GM18907 (cell line): ENCODE results near the gene JTB.

Experiments used
- ATAC-seq: cut with Tn5 transposase; IDR thresholded peaks from one replicate; pipeline ENCODE4 v1.9.1; 2021; ENCODE audit warnings: mild to moderate bottlenecking, moderate library complexity; ENCODE audit not compliant: unreplicated experiment

JTB gene

GRCh38 chr1:153956997-153957715 lies 20.3 kb downstream of the JTB start:
- ATAC-seq, result no peak

GRCh38 chr1:153954826-153955225 lies 22.6 kb downstream of the JTB start:
- no peak for ATAC-seq

GRCh38 chr1:153953859-153954365 lies 23.6 kb downstream of the JTB start:
- ATAC-seq, result no peak

DNA sequence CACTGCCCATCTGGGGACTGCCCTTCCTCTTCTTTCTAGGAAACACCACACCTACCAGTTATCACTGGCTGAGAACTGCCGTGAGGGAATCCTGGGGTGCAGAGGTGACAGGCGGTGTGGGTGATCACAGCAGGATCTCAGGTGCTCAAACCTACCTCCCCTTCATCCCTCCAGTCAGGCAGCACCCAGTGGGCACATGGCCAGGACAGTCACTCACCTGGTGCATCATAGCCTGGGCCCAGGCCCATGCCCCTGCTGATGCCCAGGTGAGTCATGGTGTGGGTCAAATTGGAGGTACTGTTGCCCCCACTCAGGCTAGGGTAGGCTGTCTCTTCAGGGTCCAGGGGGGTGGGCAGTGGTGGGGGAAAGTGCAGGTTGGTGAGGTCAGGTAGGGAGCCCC lies 25.7 kb downstream of the JTB start:
- no peak for ATAC-seq

DNA sequence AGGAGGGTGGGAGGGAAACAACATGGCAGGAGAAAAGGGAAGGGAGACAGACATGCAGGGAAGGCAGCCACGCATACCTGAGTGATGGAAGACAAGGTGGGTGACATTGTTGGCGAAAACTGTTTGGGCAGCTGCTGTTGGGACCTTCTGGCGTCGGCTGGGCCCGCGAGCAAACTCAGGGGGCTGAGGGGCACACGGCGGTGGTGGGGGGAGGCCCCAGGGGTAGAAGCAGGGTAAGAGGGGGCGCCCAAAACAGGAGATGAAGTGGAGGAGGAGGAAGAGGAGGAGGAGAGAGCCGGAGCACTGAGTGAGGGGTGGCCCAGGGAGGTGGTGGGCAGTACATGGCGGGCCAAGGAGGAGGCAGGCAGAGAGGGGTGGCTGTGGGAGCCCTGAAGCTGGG lies 26.3 kb downstream of the JTB start:
- ATAC-seq, result no peak

DNA sequence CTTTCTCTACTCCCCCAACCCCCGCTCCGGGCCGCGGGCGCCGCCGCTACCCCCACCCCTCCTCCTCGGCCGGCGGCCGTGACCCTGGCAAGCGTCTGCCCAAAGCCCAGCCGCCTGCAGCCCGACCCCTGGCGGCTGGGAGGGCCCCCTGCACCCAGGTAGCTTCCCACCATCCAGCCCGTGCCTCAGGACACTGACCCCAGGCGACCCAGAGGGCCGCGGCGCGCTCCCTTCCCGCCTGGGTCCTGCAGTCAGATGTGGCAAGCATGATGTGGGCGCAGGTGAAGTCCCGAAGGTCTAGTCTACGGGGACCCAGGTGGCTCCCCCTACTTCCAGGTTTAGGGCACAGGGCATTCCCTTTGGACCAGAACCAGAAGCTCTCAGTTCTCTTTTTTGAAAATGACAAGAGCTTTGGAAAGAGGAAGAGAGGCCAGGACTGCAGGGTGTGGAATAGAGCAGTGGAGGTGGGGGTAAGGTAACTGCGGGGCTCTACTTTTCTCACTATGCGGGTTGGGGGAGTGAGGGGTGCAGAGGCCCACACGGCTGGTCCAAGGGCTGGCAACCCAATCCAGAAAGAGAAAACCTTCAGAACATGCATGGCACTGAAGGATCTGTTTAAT lies 30.7 kb downstream of the JTB start, which contains the start of gene DENND4B:
DENND4B (minus strand) TSS at position 97 of the 620 bp plus-strand sequence. CDS start 2,344 bp downstream, outside the sequence.
- peak; percentile 59 for ATAC-seq

DNA sequence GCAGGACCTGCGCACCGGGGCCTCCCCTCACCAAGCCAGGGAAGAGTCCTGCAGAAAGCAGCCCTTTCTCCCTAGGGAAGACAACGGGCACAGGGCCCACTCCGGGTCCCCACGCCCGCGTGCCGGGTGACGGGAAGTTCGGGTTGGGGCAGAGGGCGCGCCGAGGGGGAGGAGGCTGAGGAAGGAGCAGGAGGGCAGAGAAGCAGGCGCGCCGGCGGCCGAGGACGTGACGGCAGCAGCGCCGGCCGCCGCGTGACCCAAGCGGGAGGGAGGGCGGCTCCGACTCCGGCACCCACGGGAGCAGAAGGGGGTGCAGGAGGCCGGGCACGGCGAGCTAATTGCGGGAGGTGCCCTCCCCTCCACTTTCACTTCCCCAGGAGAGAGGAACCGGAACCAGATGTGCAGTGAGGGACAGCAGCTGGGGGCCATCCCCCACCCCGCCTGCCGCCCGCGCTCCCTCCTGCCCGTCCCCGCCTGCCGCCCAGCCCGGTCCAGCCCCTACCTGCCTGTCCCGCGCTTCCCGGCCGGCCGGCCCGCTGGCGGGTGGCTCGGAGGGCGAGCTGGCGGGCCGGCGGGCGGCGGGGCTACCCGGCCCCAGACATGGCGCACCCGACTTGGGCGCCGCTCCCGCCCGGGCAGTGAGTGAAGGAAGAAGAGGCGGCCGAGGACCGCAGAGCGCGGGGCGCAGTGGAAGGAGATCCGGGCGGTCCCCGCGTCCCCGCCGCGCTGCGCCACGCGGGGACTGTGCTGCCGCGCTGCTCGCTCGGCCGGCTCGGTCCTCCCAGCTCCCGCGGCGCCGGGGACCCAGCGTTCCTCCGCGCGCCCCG lies 31.5 kb downstream of the JTB start:
- ATAC-seq, result peak; percentile 70

DNA sequence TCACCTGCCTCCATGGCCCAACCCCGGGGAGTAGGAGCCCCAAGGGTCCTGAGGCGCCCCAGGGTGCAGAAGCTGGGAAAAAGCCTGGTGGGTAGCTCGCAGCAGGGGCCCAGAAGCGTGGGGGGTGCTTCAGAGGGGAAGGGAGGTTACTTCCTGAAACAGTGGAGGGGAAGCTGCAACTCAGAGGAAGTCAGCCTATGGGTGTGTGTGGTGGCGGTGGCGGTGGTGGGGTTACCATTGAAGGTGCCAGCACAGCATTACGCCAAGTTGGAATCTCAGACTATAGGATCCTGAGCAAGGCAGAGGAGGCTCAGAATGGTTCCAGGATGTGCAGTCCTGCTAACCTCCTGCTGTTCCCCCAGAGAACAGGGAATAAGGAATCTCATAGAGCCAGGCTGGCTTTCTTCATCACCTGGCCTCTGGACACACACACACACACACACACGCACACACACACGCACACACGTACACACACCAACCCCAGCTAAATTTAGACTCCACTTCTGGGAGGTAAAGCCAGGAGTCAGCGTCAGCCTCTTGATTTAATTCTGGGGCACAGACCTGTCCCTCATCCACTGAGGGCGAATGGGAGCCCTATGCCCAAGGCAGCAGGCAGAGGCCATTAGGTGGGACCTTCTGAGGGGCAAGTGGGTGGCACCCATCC lies 32.2 kb downstream of the JTB start:
- peak; percentile 27 for ATAC-seq

GRCh38 chr1:153944827-153945117 lies 32.7 kb downstream of the JTB start:
- no peak for ATAC-seq

- ATAC-seq, result no peak
These were observed 33.3 kb downstream of the JTB start for GRCh38 chr1:153944005-153944826.

- no peak for ATAC-seq
These were observed 34.5 kb downstream of the JTB start for GRCh38 chr1:153942766-153943549.

- no peak for ATAC-seq
These were observed 35.4 kb downstream of the JTB start for GRCh38 chr1:153941826-153942725.

DNA sequence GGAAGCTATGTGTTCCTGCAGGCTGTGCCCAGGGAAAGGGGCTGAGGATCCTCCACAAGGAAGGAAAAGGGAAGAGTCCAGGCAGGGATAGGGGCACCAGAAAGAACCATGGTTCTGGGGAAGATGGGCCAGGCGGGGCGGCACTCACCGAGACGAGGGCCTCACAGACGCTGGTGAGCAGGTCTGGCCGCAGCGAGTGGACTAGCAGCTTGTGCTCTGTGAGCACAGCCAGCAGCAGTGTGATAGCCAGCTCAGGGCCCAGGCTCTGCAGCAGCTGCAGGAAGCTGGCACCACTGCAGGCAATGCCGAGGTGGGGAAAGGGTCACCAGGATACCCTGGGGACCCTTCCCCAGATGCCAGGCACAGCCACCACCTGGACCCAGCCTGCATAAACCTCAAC lies 36.7 kb downstream of the JTB start:
- ATAC-seq, result no peak

DNA sequence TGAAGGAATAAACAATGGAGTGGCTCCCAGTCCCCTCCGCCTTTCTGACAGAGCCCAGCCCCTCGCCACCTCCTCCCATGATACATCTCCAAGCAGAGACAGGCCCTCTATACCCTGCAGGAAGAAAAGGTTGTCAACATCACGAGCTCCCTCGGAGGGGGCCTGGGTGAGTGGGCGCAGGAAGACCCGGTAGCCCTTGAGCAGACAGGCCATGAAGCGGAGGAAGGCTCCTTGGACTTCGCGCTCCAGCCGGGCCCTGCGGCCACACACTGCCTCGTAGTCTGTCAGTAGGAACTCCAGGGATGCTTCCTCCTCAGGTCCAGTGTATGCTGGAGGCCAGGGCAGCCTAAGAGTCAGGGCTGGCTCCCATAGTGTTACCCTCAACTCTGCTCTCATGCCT lies 38.0 kb downstream of the JTB start:
- ATAC-seq, result no peak

DNA sequence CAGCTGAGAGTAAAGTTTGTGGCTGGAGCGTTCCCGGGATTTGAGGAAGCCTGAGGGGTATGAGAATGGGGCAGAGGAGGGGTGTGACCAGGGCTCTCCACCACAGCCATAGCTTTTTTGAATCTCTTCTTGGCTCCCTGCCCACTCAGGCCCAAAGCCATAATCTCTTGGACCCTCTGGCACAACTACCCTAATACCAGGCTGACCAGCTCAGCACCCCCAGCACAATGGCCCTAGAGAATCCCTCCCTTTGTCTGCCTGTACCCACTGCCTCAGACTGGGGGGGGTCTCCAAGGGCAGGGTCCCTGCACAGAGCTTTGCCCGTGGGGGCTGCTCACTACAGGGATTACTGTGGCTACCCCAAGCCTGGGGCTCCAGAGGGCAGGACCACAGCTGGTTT lies 38.5 kb downstream of the JTB start:
- no peak for ATAC-seq

DNA sequence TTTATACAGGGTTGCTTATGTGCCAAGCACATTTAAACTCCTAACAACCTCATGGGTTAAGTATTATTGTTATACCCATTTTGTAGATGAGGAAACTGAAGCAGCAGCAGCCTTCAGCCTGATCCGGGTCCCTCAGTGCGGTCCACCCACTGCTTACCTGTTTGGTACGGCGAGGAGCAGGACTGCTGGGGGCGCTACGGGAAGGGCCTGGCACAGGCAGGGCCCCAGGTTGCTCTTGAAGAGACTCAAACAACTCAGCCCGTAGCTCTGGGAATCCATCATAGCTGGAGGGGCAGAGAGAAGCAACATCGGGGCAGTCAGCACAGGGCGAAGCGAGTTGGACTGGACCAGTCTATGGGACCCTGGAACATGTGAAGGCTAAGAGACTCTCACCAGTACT lies 40.1 kb downstream of the JTB start:
- ATAC-seq, result no peak

DNA sequence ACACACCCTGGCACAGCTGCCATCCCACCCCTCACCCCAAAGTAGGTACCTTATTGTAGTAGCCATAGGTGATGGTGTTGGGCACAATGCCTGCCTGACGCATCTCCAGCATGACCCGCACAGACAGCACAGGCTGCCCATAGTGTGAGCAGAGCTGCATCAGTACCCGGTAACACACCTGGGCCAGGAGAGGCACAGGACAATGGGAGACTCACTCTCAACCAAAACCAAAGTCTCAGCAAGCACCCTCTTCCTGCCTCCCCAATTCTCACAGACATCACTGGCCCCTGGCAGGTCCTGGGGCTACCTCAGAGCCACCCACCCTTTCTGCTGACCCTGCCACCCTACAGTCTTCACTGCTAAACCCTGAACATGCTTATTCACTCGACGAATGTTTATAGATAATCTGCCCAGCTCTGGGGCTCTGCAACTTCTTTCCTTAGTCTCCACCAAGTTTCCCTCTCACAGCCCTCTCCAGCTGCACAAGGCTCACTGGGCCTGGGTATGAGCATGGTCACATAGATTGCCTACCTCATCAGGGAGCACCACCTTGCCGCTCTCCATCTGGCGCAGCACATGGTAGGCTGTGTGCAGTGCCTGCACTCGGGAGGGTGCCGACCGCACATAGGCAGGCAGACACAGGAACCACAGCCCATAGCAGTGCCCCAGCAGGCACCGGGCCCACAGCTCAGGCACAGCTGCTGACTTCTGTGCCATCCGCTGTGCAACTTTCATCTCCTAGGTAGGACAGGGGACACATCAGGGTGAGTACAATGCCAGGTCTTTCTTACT lies 41.3 kb downstream of the JTB start:
- no peak for ATAC-seq

DNA sequence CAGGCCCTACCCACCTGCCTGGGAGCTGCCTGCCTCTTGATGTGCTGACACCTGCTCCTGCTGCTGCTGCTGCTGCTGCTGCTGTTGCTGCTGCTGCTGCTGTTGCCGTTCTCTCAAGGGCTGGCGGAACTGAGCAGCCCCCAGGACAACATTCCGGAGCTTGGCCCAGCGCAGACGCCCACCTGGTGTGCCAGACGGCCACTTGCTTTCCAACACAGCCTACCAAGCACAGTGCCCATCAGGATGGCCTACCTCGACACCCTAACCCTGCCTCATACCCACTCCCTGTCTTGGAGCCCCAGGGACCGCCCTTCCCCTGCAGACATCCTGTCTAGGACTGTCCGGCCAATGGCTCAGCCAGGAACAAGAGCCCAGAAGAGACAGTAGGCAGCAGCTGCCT lies 42.7 kb downstream of the JTB start:
- ATAC-seq, result no peak
